ENCODE data around the gene THAP2. TPM values are rescaled to one million over a fixed set of nuclear protein-coding genes. Genes with fewer than 3 reads are reported as not detected.

The THAP2 gene
- total RNA-seq, 1 experiment from 2014 or later: 2.7 TPM

DNA sequence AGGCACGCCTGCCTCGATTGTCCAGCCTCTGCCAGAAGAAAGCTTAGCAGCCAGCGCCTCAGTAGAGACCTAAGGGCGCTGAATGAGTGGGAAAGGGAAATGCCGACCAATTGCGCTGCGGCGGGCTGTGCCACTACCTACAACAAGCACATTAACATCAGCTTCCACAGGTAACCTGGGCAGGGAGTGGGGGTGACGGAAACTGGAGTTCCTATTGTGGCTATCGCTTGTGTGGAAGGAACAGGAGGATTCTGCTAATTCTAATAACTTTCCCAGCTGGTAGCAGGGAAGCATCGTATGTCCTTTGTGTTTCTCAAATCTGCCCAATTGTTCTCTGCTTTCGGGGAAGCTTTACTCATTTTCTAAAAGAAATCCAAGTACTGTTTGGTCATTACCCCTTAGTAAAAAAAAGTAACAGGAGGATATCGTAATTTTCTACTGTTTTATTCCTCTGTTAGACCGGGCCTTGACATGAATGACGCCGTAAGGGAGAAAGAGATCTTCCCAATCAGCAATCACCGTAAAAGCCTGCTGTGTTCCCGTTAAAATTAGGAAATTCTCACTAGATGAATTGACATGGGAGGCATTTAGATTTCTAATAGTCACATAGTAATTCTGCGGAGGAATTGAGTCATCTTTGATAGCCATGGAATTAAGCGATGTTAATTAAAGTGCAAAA lies 449 bp downstream of the THAP2 start:
- TF ChIP-seq, protein P1, sequence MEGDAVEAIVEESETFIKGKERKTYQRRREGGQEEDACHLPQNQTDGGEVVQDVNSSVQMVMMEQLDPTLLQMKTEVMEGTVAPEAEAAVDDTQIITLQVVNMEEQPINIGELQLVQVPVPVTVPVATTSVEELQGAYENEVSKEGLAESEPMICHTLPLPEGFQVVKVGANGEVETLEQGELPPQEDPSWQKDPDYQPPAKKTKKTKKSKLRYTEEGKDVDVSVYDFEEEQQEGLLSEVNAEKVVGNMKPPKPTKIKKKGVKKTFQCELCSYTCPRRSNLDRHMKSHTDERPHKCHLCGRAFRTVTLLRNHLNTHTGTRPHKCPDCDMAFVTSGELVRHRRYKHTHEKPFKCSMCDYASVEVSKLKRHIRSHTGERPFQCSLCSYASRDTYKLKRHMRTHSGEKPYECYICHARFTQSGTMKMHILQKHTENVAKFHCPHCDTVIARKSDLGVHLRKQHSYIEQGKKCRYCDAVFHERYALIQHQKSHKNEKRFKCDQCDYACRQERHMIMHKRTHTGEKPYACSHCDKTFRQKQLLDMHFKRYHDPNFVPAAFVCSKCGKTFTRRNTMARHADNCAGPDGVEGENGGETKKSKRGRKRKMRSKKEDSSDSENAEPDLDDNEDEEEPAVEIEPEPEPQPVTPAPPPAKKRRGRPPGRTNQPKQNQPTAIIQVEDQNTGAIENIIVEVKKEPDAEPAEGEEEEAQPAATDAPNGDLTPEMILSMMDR (IDR thresholded peaks at IDR 0.05; ENCODE audit: insufficient read depth in 1 of 2, low read depth in 1 of 2, low read length in 1 of 2, severe bottlenecking in 1 of 2, unreplicated experiment in 1 of 2): no peak
- intact Hi-C loops (cut with micrococcal nuclease; ENCODE audit: unreplicated experiment): loop anchor here (1.0 kb wide), 2 partner anchors 22 to 83 kb away; partner anchors contain the start of gene TMEM19
- no peaks in the 10 kb centered on the region; the same call in 1 of the 2 replicates for H3K36me3 ChIP-seq (ENCODE audit: control insufficient read depth, insufficient read depth, low read length)
- H3K4me3 Mint-ChIP-seq (ENCODE audit: unreplicated experiment): peak overlapping the region; percentile 98
- H3K9me3 Mint-ChIP-seq (ENCODE audit: unreplicated experiment): no peaks in the 10 kb centered on the region
- H3K4me1 ChIP-seq: peaks cover 11% of the 10 kb centered on the region; the same call in 1 of the 2 replicates
- H3K9me3 ChIP-seq: no peaks in the 10 kb centered on the region
- no peaks in the 10 kb centered on the region for H3K27me3 Mint-ChIP-seq (ENCODE audit: insufficient read depth, unreplicated experiment)
- H3K27ac Mint-ChIP-seq (ENCODE audit: unreplicated experiment): peak overlapping the region; percentile 99
- H3K36me3 Mint-ChIP-seq (ENCODE audit: insufficient read depth, unreplicated experiment): peaks cover 33% of the 10 kb centered on the region
- H3K4me3 ChIP-seq (ENCODE audit: low read depth, low read length): peak overlapping the region; percentile 78
- peaks cover 6% of the 10 kb centered on the region for H3K4me1 Mint-ChIP-seq (ENCODE audit: low read depth, unreplicated experiment)
- TSS peak; percentile 80 for BruUV-seq (replicated peaks)
- ChIA-PET CTCF (interaction anchor here (0.6 to 2.5 kb wide), 5 partner anchors 13 to 82 kb away, joined by 3 to 16 read pairs (median 3); partner anchors contain the start of gene TMEM19), POLR2A (interaction anchor here (1.0 to 2.5 kb wide), 4 partner anchors 21 to 90 kb away, joined by 4 to 49 read pairs (median 8); partner anchors contain the start of genes RAB21 and TMEM19)
- no peaks in the 10 kb centered on the region for H3K27me3 ChIP-seq (replicated peaks; ENCODE audit: control insufficient read depth, insufficient read depth, low read length)
- no peak for DNase-seq

DNA sequence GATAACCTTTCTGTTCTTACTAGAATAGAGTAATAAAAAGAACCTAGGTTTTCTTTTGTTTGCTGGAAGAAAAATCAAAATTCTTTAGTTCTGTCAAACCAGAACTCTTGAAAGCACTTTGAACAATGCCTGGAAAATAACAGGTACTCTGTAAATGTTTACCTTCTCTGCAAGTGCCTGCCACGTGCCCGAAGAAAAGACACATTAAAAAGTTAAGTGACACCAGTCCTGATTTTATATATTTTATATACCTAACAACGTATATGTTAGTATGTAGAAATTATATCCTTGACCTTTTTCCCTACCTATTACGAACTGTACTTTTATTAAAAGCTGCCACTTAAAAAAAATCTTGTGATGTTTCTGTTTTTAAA lies 976 bp downstream of the THAP2 start:
- H3K9me3 Mint-ChIP-seq (ENCODE audit: unreplicated experiment): no peaks in the 10 kb centered on the region
- H3K36me3 Mint-ChIP-seq (ENCODE audit: insufficient read depth, unreplicated experiment): peaks cover 29% of the 10 kb centered on the region

DNA sequence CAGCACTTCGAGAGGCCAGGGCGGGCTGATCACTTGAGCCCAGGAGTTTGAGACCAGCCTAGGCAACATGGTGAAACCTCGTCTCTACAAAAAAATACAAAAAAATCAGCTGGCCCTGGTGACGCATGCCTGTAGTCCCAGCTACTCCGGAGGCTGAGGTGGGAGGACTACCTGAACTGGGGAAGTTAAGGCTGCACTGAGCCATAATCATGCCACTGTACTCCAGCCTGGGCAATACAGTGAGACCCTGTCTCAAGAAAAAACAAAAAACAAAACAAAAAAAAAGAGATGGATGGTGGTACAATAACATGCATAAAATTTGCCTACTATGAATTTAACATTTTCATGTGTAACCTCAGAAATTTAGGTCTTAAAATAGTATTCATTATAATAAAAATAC lies 2.2 kb downstream of the THAP2 start:
- Mint-ChIP-seq H3K4me1 (ENCODE audit: low read depth, unreplicated experiment) (peaks cover 11% of the 10 kb centered on the region), H3K4me3 (ENCODE audit: unreplicated experiment) (peak overlapping the region; percentile 98), H3K36me3 (ENCODE audit: insufficient read depth, unreplicated experiment) (peaks cover 29% of the 10 kb centered on the region), H3K27me3 (ENCODE audit: insufficient read depth, unreplicated experiment) (no peaks in the 10 kb centered on the region), H3K27ac (ENCODE audit: unreplicated experiment) (peak overlapping the region; percentile 99), H3K9me3 (ENCODE audit: unreplicated experiment) (no peaks in the 10 kb centered on the region)
- Histone ChIP-seq H3K9me3 (no peaks in the 10 kb centered on the region), H3K27me3 (replicated peaks; ENCODE audit: control insufficient read depth, insufficient read depth, low read length) (no peaks in the 10 kb centered on the region), H3K36me3 (ENCODE audit: control insufficient read depth, insufficient read depth, low read length) (no peaks in the 10 kb centered on the region), H3K4me1 (peaks cover 11% of the 10 kb centered on the region), H3K4me3 (ENCODE audit: low read depth, low read length) (no peak overlapping the region)
- ChIA-PET CTCF (no interaction called here), POLR2A (no interaction called here)
- no peak for DNase-seq
- no TSS peak for BruUV-seq (replicated peaks)
- TF ChIP-seq, protein P1 (IDR thresholded peaks at IDR 0.05; ENCODE audit: insufficient read depth in 1 of 2, low read depth in 1 of 2, low read length in 1 of 2, severe bottlenecking in 1 of 2, unreplicated experiment in 1 of 2): no peak
- intact Hi-C loops (cut with micrococcal nuclease; ENCODE audit: unreplicated experiment): no loop called here

More for the DNA sequence above, 976 bp downstream of the THAP2 start:
- Mint-ChIP-seq H3K27ac (ENCODE audit: unreplicated experiment) (peak overlapping the region; percentile 99), H3K4me3 (ENCODE audit: unreplicated experiment) (peak overlapping the region; percentile 98), H3K27me3 (ENCODE audit: insufficient read depth, unreplicated experiment) (no peaks in the 10 kb centered on the region), H3K4me1 (ENCODE audit: low read depth, unreplicated experiment) (peaks cover 6% of the 10 kb centered on the region)
- H3K4me3 ChIP-seq (ENCODE audit: low read depth, low read length): peak overlapping the region; percentile 78
- intact Hi-C loops (cut with micrococcal nuclease; ENCODE audit: unreplicated experiment): no loop called here
- H3K36me3 ChIP-seq (ENCODE audit: control insufficient read depth, insufficient read depth, low read length): no peaks in the 10 kb centered on the region
- DNase-seq: no peak
- H3K27me3 ChIP-seq (replicated peaks; ENCODE audit: control insufficient read depth, insufficient read depth, low read length): no peaks in the 10 kb centered on the region
- no peaks in the 10 kb centered on the region for H3K9me3 ChIP-seq
- peaks cover 7% of the 10 kb centered on the region; the same call in 1 of the 2 replicates for H3K4me1 ChIP-seq
- TF ChIP-seq, protein P1 (IDR thresholded peaks at IDR 0.05; ENCODE audit: insufficient read depth in 1 of 2, low read depth in 1 of 2, low read length in 1 of 2, severe bottlenecking in 1 of 2, unreplicated experiment in 1 of 2): no peak
- no TSS peak for BruUV-seq (replicated peaks)
- ChIA-PET POLR2A (no interaction called here), CTCF (no interaction called here)
